Activated CD4-positive, alpha-beta T cell treated with anti-CD3 and anti-CD28 coated beads for 24 hours (primary cell): Measurements from ENCODE around the gene SIDT1.

ENCODE experiments used
- DNase-seq, 2 donors: peaks; one replicate each; pipeline ENCODE4 v3.0.0-alpha.2; 2020; ENCODE audit warnings: low read depth in 2 of 2

The SIDT1 gene

DNA sequence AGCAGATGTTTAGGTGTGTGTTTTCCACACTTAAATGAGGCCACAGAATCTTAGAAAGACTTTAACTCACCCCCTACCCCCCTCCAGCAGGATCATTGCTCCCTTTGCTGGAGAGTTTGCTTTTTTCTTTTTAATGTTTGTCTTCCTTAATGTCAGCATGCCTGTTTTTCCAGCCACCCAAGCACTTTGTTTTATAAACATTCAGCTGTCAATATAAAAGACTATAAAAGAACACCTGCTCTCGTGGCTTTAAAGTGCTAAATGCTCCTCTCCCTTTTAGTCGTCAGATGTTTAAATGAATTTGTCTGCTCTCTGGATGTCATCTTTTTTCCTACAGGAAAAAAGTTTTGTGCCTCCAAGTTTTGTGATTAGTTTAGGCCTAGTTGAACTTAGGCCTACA, 61.7 kb downstream of the SIDT1 start:
- DNase-seq, result no peak

DNA sequence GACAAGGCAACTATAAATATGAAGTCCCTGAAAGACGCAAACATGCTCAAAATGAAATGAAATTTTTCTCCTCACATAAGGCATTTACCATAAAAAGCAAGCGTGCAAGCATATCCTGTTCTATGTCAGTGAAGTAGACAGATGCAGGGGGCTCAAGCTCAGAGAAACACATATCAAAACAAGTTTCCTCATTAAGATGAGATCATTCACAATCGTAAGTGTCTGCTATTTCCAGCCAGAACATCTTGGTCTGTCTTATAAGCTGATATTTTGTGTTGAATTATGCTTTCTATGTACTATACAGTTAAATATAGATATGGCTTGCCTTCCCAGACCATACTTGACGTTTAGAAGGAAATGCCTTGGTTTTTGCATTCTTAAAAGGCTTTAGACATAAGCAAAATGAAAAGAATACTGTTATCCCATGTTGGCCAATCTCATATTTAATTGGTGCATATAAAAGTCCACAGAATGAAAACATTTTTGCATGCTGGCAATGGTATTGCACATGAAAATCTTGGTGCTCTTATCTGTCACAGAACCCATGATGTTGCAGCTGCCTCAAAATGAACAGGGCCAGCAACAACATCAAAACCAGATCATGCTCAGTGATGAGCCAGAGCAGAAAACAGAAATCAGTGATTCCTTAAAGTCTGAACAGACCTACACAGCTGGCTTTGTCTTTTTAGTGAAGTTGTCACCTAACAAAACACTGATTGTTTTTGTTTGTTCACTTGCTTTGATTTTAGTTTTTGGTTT, 65.4 kb downstream of the SIDT1 start:
- DNase-seq, result no peak

DNA sequence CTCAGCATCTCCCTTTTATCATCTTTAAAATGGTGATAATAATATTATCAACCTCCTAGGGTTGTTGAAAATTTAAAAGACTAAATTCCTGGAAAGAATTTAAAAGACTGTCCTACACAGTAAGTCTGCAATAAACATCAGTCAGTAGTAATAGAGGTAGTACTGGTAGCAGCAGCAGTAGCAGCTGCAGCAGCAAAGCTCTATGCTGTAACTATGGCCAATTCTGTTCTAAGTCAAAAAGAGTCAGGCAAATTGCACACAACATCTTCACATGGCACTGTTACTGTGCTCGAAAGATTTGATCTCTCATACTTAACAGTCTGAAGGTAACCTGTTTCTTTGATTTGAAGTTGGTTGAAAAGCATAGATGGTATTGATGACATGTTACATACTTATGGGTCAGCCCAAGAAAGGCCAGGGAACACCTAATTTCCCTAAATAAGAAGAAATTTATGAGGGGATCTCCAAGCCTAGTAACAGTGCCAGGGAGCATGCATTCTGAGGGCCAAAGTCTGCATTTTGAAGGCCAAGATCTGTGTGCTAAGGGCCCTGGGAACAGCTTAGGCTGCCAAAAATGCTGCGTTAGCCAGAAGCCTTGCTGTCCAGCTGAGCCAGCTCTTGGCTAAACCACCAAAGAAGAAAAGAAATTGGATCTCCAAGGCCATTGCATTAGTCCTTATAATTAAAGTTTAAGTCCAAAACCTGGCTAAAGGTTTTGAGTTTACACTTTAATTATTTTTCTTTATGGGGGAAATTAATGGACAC, 68.2 kb downstream of the SIDT1 start:
- no peak for DNase-seq

DNA sequence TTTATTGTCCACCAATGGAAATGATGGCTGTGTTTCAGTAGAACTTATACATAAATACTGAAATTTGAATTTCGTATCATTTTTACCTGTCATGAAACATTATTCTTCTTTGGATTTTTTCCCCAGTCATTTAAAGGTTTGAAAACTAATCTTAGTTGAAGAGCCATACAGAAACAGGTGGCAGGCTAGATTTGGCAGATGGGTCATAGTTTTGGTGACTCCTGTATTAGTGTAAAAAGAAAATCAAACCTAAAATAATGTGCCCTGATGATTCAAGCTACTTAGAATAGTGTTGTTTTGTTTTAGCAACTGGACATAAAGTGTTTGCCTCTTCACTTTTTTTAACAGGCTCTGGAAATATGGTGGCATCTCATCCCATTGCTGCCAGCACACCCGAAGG, 68.9 kb downstream of the SIDT1 start:
- no peak for DNase-seq

DNA sequence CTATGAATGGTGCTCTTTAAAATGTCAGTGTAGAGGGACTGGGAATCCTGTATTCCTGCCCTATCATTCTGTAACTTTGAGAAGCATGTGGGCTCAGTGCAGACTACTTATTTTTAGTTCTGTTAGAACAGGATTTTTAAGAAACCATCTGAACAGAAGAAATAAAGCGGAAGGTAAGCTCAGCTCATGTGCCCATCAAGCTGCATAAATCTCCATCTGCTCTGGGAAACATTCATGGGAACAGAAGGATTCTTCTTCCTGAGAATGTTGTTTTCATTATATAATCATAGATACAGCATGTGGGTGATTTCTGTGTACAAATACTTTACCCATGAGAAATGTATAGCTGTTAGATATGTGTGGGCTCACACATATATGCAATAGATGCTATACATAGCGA, 69.9 kb downstream of the SIDT1 start:
- no peak for DNase-seq

DNA sequence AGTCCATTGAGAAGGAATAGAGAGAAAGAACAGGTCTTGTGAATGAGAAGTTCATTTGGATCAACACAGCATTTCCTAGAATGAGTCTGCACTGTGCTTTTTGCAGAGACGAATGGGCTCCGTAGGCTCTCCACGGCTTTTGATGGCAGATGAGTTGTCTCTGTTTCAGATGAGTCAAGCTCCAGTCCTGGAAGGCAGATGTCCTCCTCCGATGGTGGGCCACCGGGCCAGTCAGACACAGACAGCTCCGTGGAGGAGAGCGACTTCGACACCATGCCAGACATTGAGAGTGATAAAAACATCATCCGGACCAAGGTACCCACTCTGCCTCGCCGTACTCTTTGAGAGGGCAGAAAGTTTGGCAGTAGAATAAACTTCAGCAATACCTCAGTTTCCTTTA, 70.5 kb downstream of the SIDT1 start:
- no peak for DNase-seq

DNA sequence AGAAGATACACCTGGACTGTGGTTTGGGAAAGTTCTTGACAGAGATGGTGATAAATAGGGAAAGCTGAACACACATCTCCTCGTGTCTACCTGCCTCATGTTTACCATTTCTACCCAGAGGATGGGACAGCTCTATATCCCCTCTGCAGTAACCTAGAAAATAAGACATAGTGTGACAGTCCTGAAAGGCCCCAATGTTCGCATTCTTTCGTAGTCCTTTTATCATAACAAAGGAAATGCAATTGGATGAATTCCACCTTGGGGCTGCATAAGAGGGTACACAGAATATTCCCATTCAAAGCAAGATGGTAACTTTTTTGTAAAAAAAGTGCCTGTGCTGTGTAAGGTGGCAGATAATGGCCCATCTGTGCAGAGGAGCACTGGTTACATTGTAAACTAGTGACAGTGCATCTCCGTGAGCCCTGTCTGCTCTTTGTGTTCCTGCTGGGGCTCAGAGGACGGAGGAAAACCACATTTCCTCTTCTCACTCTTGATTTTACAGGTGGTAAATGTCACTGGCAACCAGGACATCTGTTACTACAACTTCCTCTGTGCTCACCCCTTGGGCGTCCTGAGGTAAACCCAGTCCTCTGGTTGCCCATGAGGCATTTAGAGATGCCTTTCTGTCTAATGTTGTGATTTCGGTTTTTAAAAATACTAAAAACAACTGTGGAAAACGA, 74.3 kb downstream of the SIDT1 start:
- peak in 1 of 2 donors; percentile 8 for DNase-seq

DNA sequence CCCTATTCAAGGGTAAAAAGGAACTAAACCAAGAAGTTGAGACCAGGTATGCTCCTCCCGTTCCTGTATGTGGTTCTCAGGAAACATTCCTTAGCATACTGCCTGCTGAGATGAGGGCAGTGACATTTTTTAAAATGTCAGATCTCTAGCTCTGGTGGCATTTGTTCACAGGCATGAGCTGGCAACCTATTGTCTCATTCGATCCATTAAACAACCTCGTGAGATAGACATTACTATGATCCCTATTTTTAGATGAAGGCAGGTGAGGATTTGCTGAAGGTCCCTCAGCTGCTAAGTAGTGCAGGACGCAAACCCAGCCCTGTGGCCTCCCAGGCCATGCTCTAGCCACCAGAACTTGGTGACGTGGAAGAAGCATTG, 74.9 kb downstream of the SIDT1 start:
- DNase-seq, result no peak

DNA sequence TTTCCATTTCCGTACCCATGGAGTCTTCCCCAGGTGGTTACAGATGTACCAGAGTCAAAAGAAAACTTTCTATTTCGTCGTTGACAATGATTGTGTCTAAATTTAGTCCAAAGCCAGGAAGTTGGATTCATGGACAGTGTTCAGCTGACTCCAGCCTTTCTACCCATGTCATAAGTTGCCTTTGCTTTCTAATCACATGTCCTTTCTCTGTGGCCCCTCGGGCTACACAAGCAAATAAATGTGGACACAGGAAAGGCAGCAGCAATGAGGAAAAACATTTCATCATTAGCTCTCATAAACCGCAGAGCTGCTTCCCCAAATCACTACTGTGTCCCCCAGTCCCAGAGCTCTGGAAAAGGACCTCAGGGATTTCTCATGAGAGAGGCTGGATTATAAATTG, 82.0 kb downstream of the SIDT1 start:
- DNase-seq, result no peak

DNA sequence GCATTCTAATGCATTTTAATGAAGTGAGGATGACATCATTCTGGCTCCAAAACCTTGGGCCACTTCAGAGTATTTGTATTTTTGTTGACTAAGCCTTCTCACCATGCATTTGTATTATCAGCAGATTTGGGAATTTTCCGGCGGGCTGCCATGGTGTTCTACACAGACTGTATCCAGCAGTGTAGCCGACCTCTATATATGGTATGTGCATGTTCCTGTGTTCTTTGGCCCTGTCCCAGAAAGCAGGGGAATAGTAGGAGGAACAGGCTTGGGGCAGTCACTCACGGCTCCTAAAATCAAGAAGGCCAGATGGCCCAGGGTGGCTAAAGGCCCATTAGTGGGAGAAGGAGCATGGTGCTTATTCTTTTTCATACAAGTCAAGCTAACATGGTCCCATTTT, 83.6 kb downstream of the SIDT1 start:
- no peak for DNase-seq

DNA sequence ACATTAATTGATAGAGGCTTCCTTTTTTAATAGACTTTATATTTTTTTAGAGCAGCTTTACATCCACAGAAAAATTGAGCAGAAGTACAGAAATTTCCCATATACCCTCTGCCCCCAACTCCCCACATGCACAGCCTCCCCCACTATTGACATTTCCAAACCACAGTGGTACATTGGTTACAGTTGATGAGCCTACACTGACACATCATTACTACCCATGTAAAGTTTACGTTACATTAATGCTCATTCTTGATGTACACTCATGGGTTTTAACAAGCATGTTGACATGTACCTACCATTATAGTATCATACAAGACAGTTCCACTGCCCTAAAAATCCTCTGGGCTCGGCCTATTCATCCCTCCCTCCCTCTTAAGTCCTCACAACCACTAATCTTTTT, 85.4 kb downstream of the SIDT1 start:
- DNase-seq, result no peak

DNA sequence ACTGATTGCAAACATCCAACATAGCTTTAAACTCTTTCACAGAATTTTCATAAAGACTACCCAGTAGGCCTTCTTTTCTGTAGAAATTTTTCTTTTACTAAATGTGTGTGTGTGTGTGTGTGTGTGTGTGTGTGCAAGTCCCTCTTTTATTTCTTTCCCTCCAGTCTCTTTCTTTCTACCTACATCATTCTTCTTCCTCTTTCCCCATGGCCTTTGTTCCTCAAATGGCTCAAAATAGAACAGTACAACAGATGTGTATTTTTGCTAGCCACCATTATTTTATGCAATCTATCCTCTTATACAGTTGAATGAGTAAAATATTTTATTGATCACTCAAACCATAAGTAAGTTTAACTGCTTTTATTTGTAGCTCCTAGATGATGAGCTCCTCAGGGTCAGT, 87.7 kb downstream of the SIDT1 start:
- DNase-seq, result no peak

DNA sequence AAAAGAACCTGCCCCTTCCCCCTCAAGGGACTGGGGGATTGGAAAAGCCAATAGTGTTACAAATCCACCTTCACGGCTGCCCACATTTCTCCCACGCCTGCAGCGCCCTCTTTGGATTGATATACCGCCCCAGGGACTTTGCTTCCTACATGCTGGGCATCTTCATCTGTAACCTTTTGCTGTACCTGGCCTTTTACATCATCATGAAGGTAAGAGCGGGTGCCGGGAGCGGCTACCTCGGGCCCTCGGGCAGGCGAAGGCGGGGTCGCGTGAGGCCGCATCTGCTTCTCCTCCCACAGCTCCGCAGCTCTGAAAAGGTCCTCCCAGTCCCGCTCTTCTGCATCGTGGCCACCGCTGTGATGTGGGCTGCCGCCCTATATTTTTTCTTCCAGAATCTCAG, 91.0 kb downstream of the SIDT1 start:
- DNase-seq, result no peak

DNA sequence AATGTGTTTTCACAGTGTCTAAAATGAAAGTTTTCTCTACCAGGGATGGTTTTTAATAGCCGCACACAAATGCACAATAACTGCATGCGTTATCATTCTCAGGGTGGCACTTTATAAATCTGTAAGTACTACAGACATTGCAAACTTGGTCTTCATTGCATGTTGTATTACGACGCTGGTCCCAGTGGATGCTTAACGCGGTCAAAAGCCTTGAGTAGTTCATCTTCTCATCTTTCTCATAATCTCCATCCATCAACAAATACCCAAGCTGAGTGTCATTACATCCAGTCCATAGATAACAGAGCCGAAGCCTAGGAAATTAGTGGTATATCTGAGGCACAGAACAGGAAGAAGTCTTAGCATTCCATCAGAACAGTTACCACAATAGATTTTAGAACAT, 91.5 kb downstream of the SIDT1 start:
- DNase-seq, result no peak

DNA sequence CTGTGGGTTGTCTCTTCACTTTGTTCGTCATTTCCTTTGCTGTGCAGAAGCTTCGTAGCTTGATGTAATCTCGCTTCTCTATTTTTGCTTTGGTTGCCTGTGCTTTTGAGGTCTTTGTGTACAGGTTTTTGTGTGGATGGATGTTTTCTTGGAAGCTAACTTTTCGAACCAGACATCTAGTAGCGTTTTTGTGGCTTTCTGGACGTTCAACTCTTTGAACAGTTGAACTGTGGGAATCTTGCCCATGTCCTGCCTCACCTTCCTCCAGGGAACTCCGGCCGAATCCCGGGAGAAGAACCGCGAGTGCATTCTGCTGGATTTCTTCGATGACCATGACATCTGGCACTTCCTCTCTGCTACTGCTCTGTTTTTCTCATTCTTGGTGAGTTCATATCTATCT, 93.5 kb downstream of the SIDT1 start:
- no peak for DNase-seq

DNA sequence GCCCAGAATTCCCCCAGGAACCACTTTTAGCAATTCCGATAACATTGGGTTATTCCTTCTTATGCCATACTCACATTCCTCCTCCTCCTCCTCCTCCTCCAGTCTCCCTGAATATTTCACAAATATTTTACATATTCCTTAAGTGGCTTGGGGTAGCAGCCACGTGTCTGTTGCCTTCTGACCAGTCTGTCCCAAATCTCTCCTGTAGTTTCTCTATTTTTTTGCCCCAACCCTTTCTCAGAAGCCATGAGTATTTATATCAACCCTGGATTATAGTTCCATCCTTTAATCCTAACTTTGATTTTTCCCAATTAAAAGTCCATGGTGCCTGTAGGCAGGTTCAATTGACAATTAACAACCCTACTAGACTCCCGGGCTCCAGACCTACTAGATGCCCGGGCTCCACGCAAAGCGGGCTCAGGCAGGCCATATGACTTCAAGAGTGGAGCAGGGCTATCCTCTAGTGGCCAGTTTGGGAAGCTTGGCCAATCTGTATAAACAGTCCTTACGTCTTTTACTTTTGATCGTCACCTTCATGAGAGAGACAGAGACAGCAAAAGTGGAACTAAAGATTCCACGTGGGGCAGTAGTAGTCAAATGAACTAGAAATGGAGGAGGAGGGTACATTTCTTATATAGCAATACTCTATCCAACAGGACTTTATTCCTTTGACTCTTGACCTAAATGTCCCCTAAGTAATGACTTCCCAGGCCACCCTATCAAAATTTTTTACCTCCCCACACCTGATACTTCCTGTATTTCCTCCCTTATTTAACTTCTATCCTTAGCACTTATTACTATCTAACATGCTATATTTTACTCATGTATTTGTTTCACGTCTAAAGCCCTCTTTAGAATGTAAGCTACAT, 94.4 kb downstream of the SIDT1 start:
- no peak for DNase-seq

DNA sequence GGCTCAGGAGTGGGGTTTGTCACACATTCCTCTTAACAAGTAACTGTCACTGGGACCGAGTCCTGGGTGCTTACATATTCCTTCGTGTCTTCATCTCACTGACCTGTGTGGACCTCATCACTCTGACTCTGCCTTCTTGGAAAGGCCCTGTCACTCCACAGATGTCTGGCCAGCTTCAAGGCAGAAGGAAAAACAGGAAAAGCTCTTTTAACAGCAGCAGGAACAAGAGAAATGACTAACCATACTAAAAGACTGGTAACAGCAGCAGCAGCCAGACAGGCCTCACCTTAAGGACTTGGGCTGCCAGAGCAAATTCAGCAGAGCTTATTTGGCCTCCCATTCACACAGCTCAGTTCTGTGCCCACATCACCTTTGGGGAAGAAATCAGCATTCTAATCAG, 96.0 kb downstream of the SIDT1 start:
- DNase-seq, result no peak

DNA sequence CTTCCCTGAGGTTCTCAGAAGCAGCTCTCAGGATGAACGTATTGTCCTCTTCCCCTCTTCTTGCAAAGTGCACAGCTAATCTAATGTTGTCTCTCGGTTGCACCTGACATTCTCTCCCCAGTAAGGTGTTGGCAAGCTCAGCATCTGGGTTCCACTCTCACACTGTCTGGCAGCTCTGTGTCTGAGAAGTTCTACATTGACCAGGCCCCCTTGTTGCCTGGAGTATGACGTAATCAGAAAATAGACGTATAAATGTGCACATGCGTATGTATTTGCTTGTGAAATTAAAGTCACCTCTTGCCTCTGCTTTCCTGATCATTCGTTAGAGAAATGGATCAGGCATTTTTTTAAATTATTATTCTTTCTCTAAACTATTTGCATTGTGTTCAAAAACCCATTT, 96.4 kb downstream of the SIDT1 start:
- no peak for DNase-seq

DNA sequence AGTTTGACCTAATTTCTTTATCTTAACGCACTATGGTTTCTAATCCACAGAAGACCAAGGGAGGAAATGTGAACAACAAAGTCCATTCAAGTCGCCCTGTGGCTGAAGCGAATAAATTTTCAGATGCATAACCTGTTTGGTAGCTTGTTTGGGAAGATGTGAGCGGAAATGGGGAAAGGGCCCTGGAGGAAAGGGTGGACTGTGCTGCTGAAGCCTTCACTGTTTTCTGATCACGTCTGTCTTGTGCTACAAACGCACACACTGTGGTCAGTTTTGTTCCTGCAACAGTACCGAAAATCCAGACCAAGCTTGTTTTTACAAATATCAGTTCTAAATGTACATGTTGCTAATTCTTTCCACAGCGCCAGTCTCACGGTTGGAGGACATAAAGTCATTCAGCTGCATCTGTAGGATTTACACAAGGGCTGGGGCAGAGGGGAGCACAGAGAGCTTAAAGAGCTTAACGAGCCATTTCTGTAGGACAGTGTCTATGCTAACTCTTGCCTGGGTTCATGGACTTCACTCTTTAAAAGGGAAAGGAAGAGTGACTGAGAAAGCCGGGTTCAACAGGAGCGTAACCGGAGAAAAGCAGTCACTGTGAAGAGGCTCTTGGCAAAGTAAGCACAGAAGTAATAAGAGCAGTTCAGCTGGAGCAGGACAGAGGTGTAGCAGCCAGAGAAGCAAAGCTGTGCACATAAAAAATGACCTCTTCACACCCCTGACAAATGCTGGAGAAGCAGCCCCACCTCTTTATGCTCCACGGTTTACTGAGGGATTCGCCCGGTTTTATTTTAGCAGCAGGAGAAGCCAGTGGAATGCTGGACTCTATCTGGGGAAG, 97.4 kb downstream of the SIDT1 start:
- DNase-seq, result no peak

DNA sequence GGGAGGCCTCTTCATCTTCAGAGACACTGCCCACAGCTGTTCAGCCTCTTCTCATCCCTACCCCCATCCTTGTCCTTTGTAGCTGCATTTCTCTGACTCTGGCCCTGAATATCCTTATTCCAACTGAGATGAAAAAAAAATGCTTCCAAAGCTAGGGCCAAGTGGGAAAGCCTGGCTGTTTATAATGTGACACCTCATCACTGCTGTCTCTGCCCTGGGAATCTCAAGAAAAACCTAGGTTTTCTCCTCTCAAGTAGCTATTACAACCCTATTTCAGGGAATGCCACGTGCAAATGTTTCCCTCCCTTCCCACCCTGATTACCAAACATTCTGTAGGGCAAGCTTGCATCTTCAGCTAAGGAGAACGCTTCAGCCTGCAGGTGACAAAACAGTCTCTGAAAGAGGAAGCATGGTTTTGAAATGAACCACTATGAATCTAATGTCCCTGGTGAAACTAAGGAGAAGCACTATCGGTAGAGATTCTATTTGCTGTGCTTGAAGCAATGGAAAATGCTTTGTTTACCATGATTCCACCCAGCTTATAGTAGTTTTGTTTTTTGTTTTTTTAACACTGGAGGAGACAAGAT, 98.7 kb downstream of the SIDT1 start:
- no peak for DNase-seq

DNA sequence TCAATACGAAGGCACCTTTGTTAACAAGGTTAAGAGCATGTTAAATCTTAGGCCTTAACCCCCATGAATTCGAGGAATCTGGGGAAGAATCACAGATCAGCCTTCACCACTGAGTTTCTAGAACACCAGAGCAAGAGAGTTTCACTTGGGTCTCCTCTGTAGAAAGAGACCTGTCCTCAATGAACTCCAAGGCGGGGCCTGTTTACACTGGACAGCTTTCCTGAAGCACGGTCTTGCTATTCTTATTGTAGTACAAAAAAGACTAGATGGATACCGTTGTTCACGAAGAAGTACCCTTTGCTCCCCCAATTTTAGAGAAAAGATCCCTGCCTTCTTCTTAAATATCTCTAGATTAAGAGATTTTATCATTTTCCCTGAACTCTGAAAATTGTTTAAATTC, 99.2 kb downstream of the SIDT1 start:
- no peak for DNase-seq
